H1 (cell line): ENCODE results near the gene CAPN10. TPM values are rescaled to one million over a fixed set of nuclear protein-coding genes. Genes with fewer than 3 reads are reported as not detected.

Source experiments
- polyA plus RNA-seq, 7 experiments: library from polyadenylated mRNA; depleted of rRNA in 3 of 7; stranded (reverse) in 5 of 7; unstranded in 2 of 7; fragments of >200 nt in 5 of 7; fragments of 200-250 nt in 2 of 7; gene quantifications; 1 replicate in 5 of 7; 2 replicates in 1 of 7; 4 replicates in 1 of 7; pipeline versions ENCODE4 v1.2.1 to v1.2.3, GENCODE V29; 2011 to 2013; ENCODE audit warnings: missing spikeins in 2 of 7, mixed read lengths in 2 of 7
- total RNA-seq: library from RNA; stranded (reverse); fragmentation: NEBNext Ultra II Directional; extraction: Animal tissue kit (Norgen Biotek cat#: 25700); gene quantifications from 2 replicates; pipeline ENCODE4 v1.2.1, GENCODE V29; 2021
- TF ChIP-seq, protein P1 (sequence below), 3 experiments: IDR thresholded peaks; 1 replicate in 2 of 3; 2 replicates in 1 of 3; pipeline versions ENCODE4 v1.5.1 to v1.6.1; 2011; ENCODE audit warnings: low read length in 3 of 3, mild to moderate bottlenecking in 3 of 3, inconsistent platforms in 2 of 3, low read depth in 1 of 3, moderate library complexity in 1 of 3; ENCODE audit not compliant: insufficient read depth in 1 of 3; ENCODE audit errors: control extremely low read depth in 1 of 3

The CAPN10 gene
- total and polyA plus RNA-seq, 2 of the 8 experiments (the other 6 are each of a cell fraction or from before 2014, with no cell fraction given): 30.7 to 39.8 TPM

DNA sequence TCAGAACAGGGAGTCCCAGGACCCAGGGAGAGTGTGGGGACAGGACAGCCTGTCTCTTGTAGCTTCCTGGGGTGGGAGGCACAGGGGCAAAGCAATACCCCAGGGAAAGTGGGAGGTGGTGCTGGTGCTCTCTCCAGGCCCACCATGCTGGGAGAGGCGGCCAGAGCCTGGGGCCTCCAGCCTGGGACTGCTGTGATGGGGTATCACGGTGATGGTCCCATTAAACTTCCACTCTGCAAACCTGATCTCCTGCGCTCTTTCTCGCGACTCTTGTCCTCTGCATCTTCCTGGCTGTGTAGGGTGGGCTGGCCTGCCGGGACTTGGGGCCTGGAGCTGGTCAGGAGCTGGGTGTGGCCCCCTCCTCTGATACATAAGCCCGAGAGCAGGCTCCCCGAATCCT is 8.0 kb upstream of the CAPN10 start (continued):
- TF ChIP-seq, protein P1, sequence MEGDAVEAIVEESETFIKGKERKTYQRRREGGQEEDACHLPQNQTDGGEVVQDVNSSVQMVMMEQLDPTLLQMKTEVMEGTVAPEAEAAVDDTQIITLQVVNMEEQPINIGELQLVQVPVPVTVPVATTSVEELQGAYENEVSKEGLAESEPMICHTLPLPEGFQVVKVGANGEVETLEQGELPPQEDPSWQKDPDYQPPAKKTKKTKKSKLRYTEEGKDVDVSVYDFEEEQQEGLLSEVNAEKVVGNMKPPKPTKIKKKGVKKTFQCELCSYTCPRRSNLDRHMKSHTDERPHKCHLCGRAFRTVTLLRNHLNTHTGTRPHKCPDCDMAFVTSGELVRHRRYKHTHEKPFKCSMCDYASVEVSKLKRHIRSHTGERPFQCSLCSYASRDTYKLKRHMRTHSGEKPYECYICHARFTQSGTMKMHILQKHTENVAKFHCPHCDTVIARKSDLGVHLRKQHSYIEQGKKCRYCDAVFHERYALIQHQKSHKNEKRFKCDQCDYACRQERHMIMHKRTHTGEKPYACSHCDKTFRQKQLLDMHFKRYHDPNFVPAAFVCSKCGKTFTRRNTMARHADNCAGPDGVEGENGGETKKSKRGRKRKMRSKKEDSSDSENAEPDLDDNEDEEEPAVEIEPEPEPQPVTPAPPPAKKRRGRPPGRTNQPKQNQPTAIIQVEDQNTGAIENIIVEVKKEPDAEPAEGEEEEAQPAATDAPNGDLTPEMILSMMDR (IDR thresholded peaks at IDR 0.05; ENCODE audit: control extremely low read depth in 1 of 3, insufficient read depth in 1 of 3, low read depth in 1 of 3, low read length in 3 of 3): no peak
